HL-60 (cell line): Measurements from ENCODE around the gene UBN1.

ENCODE experiments used
- DNase-seq, 2 experiments: peaks; one replicate each; pipeline ENCODE4 v3.0.0-alpha.2; 2010 to 2020; ENCODE audit warnings: low read depth in 1 of 2, low spot score in 1 of 2
- H3K27ac ChIP-seq: fragments of 250-450 bp; sonication (Bioruptor Pico); replicated peaks from 2 replicates; pipeline ENCODE4 v1.5.1; 2020; ENCODE audit warnings: mild to moderate bottlenecking, moderate library complexity
- H3K27me3 ChIP-seq: fragments of 250-450 bp; sonication (Bioruptor Pico); 2 replicates; pipeline ENCODE4 v1.5.1; 2021; ENCODE audit warnings: mild to moderate bottlenecking, moderate library complexity; ENCODE audit not compliant: insufficient read depth, poor library complexity, severe bottlenecking
- H3K4me3 ChIP-seq: replicated peaks from 2 replicates; pipeline ENCODE4 v1.5.1; 2011; ENCODE audit warnings: mild to moderate bottlenecking, control low read depth, low read length; ENCODE audit not compliant: insufficient read depth
- CTCF ChIP-seq: IDR thresholded peaks from one replicate; pipeline ENCODE4 v1.5.1; 2011; ENCODE audit warnings: low read length, control low read depth, inconsistent platforms; ENCODE audit not compliant: insufficient read depth
- GABPA ChIP-seq: IDR thresholded peaks from 2 replicates; pipeline ENCODE4 v1.6.1; 2012; ENCODE audit warnings: low read depth
- POLR2AphosphoS5 ChIP-seq: IDR thresholded peaks from 2 replicates; pipeline ENCODE4 v1.6.1; 2012; ENCODE audit warnings: low read depth
- REST ChIP-seq: IDR thresholded peaks from 2 replicates; pipeline ENCODE4 v1.6.1; 2012; ENCODE audit warnings: low read depth; ENCODE audit not compliant: insufficient replicate concordance
- SPI1 ChIP-seq: IDR thresholded peaks from 2 replicates; pipeline ENCODE4 v1.6.1; 2012; ENCODE audit warnings: low read depth, mild to moderate bottlenecking, borderline replicate concordance

The UBN1 gene

DNA sequence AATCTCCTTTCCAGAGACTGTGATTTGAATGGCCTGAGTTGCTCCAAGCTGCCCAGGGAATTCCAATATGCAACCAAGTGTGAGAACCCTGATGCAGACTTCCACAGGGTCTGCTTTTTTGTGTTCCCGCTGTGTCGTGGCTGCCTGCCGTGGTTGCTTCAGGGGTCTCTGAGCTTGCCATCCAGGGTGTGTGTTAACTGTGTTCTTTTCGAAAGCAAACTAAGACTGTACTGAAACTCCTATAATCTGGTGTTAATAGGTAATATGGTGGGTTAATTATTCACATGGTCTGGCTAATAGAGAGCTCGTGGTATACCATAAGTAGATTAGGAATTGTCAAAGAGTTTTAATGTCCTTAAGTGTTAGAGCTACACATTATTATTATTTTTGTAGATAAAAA, 20.7 kb downstream of the UBN1 start:
- Histone ChIP-seq H3K4me3 (no peak overlapping the region), H3K27me3 (no peaks in the 10 kb centered on the region), H3K27ac (no peak overlapping the region)
- DNase-seq: no peak
- TF ChIP-seq SPI1 (no peak), POLR2AphosphoS5 (no peak), REST (no peak), GABPA (no peak), CTCF (no peak)

- Histone ChIP-seq H3K27ac (no peak overlapping the region), H3K27me3 (no peaks in the 10 kb centered on the region), H3K4me3 (no peak overlapping the region)
- DNase-seq: no peak
- TF ChIP-seq POLR2AphosphoS5: no peak
- no peak for TF ChIP-seq SPI1
- no peak for TF ChIP-seq REST
- no peak for TF ChIP-seq GABPA
- no peak for TF ChIP-seq CTCF
Observed at GRCh38 chr16:4868535-4868934, 21.3 kb downstream of the UBN1 start.

DNA sequence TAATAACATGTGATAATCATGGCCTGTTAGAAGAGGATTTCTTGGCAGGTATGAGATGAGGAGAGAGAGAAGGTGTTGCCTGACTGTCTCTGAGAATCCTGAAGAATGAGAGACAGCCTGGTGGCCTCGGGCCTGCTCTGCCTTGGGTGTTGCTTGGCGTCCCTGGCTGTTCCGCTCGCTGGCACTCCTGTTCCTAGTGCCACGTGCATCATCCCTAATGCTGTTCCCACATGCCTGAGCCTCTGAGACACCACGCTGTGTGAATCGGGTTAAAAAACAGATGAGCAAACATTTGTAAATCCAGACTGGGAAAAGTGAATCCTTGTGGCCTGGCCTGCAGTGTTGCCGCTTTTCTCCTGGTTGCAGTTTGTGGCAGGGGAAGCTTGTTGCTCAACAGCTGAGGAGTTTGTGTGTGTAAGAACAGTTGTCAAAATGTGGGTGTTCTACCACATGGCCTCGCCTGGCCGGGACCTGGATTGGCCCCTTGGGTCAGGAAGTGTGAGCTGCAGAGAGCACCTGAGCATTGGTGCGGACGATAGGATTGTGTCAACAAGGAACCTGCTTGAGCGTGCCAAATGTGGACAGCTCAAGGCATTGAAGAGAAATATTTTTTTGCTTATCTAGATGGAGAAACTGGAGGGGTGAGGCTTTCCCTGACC, 22.0 kb downstream of the UBN1 start:
- no peak for DNase-seq
- no peak overlapping the region for H3K27ac ChIP-seq
- no peak overlapping the region for H3K4me3 ChIP-seq
- no peaks in the 10 kb centered on the region for H3K27me3 ChIP-seq
- TF ChIP-seq REST (no peak), GABPA (no peak), POLR2AphosphoS5 (no peak), SPI1 (no peak), CTCF (no peak)
